GM12801 (cell line): ENCODE data around the gene CDKN2B.

Source experiments
- CTCF ChIP-seq: IDR thresholded peaks from one replicate; pipeline ENCODE4 v1.5.1; 2011; ENCODE audit warnings: control low read depth; ENCODE audit not compliant: insufficient read length; ENCODE audit errors: extremely low read depth

CDKN2B gene

GRCh38 chr9:21982861-21983560, 26.1 kb downstream of the CDKN2B start:
- no peak for TF ChIP-seq CTCF

GRCh38 chr9:21982391-21982790, 26.7 kb downstream of the CDKN2B start:
- TF ChIP-seq CTCF, result no peak

- TF ChIP-seq CTCF, result no peak
Measured at GRCh38 chr9:21976334-21976875, 32.7 kb downstream of the CDKN2B start.

GRCh38 chr9:21974722-21975409, 34.2 kb downstream of the CDKN2B start:
- TF ChIP-seq CTCF, result no peak

GRCh38 chr9:21974343-21974721, 34.8 kb downstream of the CDKN2B start:
- no peak for TF ChIP-seq CTCF

- no peak for TF ChIP-seq CTCF
Measured at GRCh38 chr9:21972361-21972760, 36.7 kb downstream of the CDKN2B start.

- no peak for TF ChIP-seq CTCF
Measured at GRCh38 chr9:21970800-21971640, 38.1 kb downstream of the CDKN2B start.
